HEK293T (cell line): Measurements from ENCODE around the gene TMBIM4.

Experiments used
- BHLHE40 ChIP-seq: fragments of 450-650 bp; IDR thresholded peaks from 2 replicates; pipeline ENCODE4 v1.6.1; 2016; ENCODE audit warnings: mild to moderate bottlenecking, moderate library complexity, borderline replicate concordance
- CTBP1 ChIP-seq: fragments of 450-650 bp; IDR thresholded peaks from 2 replicates; pipeline ENCODE4 v1.6.1; 2016; ENCODE audit warnings: borderline replicate concordance
- ELF4 ChIP-seq: fragments of 450-650 bp; IDR thresholded peaks from 2 replicates; pipeline ENCODE4 v1.6.1; 2017; ENCODE audit warnings: antibody characterized with exemption
- FOXA1 ChIP-seq: fragments of 450-650 bp; IDR thresholded peaks from 2 replicates; pipeline ENCODE4 v1.6.1; 2016; ENCODE audit warnings: mild to moderate bottlenecking
- HDGF ChIP-seq: fragments of 450-650 bp; IDR thresholded peaks from 2 replicates; pipeline ENCODE4 v1.6.1; 2017; ENCODE audit warnings: antibody characterized with exemption, borderline replicate concordance
- LEF1 ChIP-seq: fragments of 450-650 bp; IDR thresholded peaks from 2 replicates; pipeline ENCODE4 v1.6.1; 2017; ENCODE audit warnings: mild to moderate bottlenecking, borderline replicate concordance
- SP1 ChIP-seq: fragments of 450-650 bp; IDR thresholded peaks from 2 replicates; pipeline ENCODE4 v1.6.1; 2017
- SUZ12 ChIP-seq: fragments of 450-650 bp; IDR thresholded peaks from 2 replicates; pipeline ENCODE4 v1.6.1; 2016; ENCODE audit warnings: mild to moderate bottlenecking
- TARDBP ChIP-seq: fragments of 450-650 bp; IDR thresholded peaks from 2 replicates; pipeline ENCODE4 v1.6.1; 2016
- TF ChIP-seq, protein P1 (sequence below): fragments of 450-650 bp; IDR thresholded peaks from 2 replicates; pipeline ENCODE4 v1.6.1; 2016

DNA sequence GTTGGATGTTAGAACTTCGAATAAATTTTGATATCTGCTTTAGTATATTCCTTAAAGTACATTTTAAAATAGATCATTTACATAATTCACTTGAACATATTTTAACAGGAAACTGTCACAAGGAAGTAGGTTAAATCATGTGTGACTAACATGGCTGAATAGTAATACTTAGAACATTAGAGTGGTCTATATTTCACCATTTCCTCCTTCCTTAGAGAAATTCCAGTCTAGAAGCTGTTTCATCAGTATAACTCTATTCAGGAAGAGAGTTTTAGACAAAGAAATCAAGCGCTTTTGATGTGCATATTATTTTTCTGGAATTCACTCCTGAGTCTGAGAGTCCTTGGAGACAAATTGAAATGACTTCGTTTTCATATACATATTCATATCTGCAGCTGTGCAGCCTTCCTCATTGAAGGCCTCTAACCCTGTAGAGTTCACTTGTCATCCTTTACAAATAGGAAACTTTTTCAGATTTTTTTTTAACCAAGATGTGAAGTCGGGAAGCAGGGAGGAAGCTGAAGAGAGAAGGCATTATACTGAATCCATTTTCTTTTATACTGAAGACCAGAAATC is 47.6 kb upstream of the TMBIM4 start:
- TF ChIP-seq, protein P1, sequence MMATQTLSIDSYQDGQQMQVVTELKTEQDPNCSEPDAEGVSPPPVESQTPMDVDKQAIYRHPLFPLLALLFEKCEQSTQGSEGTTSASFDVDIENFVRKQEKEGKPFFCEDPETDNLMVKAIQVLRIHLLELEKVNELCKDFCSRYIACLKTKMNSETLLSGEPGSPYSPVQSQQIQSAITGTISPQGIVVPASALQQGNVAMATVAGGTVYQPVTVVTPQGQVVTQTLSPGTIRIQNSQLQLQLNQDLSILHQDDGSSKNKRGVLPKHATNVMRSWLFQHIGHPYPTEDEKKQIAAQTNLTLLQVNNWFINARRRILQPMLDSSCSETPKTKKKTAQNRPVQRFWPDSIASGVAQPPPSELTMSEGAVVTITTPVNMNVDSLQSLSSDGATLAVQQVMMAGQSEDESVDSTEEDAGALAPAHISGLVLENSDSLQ = no peak
- no peak for TF ChIP-seq TARDBP
- no peak for TF ChIP-seq LEF1
- TF ChIP-seq SUZ12 = no peak
- no peak for TF ChIP-seq BHLHE40
- no peak for TF ChIP-seq FOXA1
- TF ChIP-seq SP1 = no peak
- no peak for TF ChIP-seq HDGF
- TF ChIP-seq ELF4 = no peak
- no peak for TF ChIP-seq CTBP1
